ENCODE measurements around the gene FXYD3.
"Not testable (repeated sequence)": the region's sequence is repeated elsewhere in the genome, so short reads cannot be mapped to it uniquely, and the experiment has no call there.

Gene FXYD3

GRCh38 chr19:35141837-35142605 lies 26.4 kb downstream of the FXYD3 start:
- DNase-seq (ENCODE audit: low read depth in 2 of 2): no peak

- DNase-seq (ENCODE audit: low read depth in 2 of 2): no peak
These were observed 27.1 kb downstream of the FXYD3 start for GRCh38 chr19:35142606-35143230.

- no peak for DNase-seq (ENCODE audit: low read depth in 2 of 2)
These were observed 27.6 kb downstream of the FXYD3 start, which contains the start of gene FXYD7 for GRCh38 chr19:35143231-35143715. FXYD7 (plus strand) TSS chr19:35143255; CDS start chr19:35143334, 79 bp downstream.

GRCh38 chr19:35143818-35144217 lies 28.2 kb downstream of the FXYD3 start:
- no peak for DNase-seq (ENCODE audit: low read depth in 2 of 2)

GRCh38 chr19:35144259-35144599 lies 28.6 kb downstream of the FXYD3 start:
- DNase-seq (ENCODE audit: low read depth in 2 of 2): no peak

- DNase-seq (ENCODE audit: low read depth in 2 of 2): no peak
These were observed 29.2 kb downstream of the FXYD3 start for GRCh38 chr19:35144600-35145436.

- no peak for DNase-seq (ENCODE audit: low read depth in 2 of 2)
These were observed 31.3 kb downstream of the FXYD3 start for GRCh38 chr19:35146746-35147459.

GRCh38 chr19:35149463-35149862 lies 33.8 kb downstream of the FXYD3 start:
- DNase-seq (ENCODE audit: low read depth in 2 of 2): no peak

- no peak for DNase-seq (ENCODE audit: low read depth in 2 of 2)
These were observed 34.8 kb downstream of the FXYD3 start for GRCh38 chr19:35150445-35150844.

- no peak for DNase-seq (ENCODE audit: low read depth in 2 of 2)
These were observed 35.8 kb downstream of the FXYD3 start for GRCh38 chr19:35151273-35152065.

- not testable (repeated sequence) for DNase-seq (ENCODE audit: low read depth in 2 of 2)
These were observed 37.5 kb downstream of the FXYD3 start for GRCh38 chr19:35153129-35153522.

- DNase-seq (ENCODE audit: low read depth in 2 of 2): no peak
These were observed 38.3 kb downstream of the FXYD3 start for GRCh38 chr19:35153701-35154524.

GRCh38 chr19:35154525-35155406 lies 39.1 kb downstream of the FXYD3 start, which contains the start of gene FXYD5:
FXYD5 (plus strand) TSS chr19:35154735; CDS start chr19:35155551, 816 bp downstream.
- peak in 1 of 2 experiments; percentile 46 for DNase-seq (ENCODE audit: low read depth in 2 of 2)

GRCh38 chr19:35155441-35155840 lies 39.8 kb downstream of the FXYD3 start:
- DNase-seq (ENCODE audit: low read depth in 2 of 2): no peak

GRCh38 chr19:35155981-35156672 lies 40.5 kb downstream of the FXYD3 start:
- no peak for DNase-seq (ENCODE audit: low read depth in 2 of 2)

GRCh38 chr19:35156673-35157014 lies 41.0 kb downstream of the FXYD3 start:
- DNase-seq (ENCODE audit: low read depth in 2 of 2): no peak

- DNase-seq (ENCODE audit: low read depth in 2 of 2): no peak
These were observed 41.8 kb downstream of the FXYD3 start for GRCh38 chr19:35157431-35157830.

GRCh38 chr19:35159606-35160005 lies 44.0 kb downstream of the FXYD3 start:
- DNase-seq (ENCODE audit: low read depth in 2 of 2): no peak
